ENCODE data around the gene ZEB2. TPM values are rescaled to one million over a fixed set of nuclear protein-coding genes. Genes with fewer than 3 reads are reported as not detected.

ZEB2 gene
- 0.07 and 0.49 TPM in 2 replicates for total RNA-seq
- long read RNA-seq, partial matches to known transcripts: 1 of 1 reads
- long read RNA-seq, other reads (novel, unspliced or antisense): 0 of 1 reads

- Mint-ChIP-seq H3K27me3 (peaks cover 41% of the 10 kb centered on the region), H3K4me3 (ENCODE audit: low read depth) (no peak within 1 kb of the TSS), H3K9me3 (ENCODE audit: low read depth) (no peaks in the 10 kb centered on the region), H3K36me3 (ENCODE audit: insufficient read depth) (no peaks in the 10 kb centered on the region), H3K4me1 (ENCODE audit: low read depth) (peaks cover 14% of the 10 kb centered on the region), H3K27ac (no peak within 1 kb of the TSS)
- TF ChIP-seq, protein P1, sequence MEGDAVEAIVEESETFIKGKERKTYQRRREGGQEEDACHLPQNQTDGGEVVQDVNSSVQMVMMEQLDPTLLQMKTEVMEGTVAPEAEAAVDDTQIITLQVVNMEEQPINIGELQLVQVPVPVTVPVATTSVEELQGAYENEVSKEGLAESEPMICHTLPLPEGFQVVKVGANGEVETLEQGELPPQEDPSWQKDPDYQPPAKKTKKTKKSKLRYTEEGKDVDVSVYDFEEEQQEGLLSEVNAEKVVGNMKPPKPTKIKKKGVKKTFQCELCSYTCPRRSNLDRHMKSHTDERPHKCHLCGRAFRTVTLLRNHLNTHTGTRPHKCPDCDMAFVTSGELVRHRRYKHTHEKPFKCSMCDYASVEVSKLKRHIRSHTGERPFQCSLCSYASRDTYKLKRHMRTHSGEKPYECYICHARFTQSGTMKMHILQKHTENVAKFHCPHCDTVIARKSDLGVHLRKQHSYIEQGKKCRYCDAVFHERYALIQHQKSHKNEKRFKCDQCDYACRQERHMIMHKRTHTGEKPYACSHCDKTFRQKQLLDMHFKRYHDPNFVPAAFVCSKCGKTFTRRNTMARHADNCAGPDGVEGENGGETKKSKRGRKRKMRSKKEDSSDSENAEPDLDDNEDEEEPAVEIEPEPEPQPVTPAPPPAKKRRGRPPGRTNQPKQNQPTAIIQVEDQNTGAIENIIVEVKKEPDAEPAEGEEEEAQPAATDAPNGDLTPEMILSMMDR (IDR thresholded peaks at IDR 0.05; ENCODE audit: unreplicated experiment): no peak
- no peak for DNase-seq (ENCODE audit: low spot score, unreplicated experiment)
Observed at GRCh38 chr2:144519934-144520731, at the start of gene ZEB2. TSS of gene ZEB2 (minus strand) at chr2:144520119. CDS start at chr2:144517350, 2,769 bp downstream.

DNA sequence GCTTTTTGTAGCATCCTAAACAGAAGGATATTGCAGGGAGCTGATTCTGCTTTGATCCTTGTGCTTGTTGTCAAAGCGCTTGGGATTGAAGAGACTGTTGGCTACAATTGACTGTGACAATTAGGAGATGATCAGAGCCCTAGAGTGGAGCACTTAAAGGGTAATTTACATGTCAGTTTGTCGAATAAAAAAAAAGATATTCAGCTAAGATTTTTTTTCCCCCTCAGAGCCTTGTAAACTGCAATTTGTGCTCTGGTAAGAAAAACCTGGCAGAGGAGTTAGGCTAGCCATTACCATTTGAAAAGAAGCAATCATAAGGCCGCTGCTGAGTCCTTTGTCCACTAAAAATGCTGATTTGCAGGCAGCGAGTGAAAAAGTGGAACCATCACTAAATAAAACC is 47.8 kb upstream of the ZEB2 start:
- Mint-ChIP-seq H3K27me3 (no peaks in the 10 kb centered on the region), H3K27ac (no peak overlapping the region), H3K4me3 (ENCODE audit: low read depth) (no peak overlapping the region), H3K9me3 (ENCODE audit: low read depth) (no peaks in the 10 kb centered on the region), H3K4me1 (ENCODE audit: low read depth) (no peaks in the 10 kb centered on the region), H3K36me3 (ENCODE audit: insufficient read depth) (no peaks in the 10 kb centered on the region)
- TF ChIP-seq, protein P1 (IDR thresholded peaks at IDR 0.05; ENCODE audit: unreplicated experiment): no peak
- no peak for DNase-seq (ENCODE audit: low spot score, unreplicated experiment)

- Mint-ChIP-seq H3K36me3 (ENCODE audit: insufficient read depth) (no peaks in the 10 kb centered on the region), H3K27ac (no peak overlapping the region), H3K4me1 (ENCODE audit: low read depth) (no peaks in the 10 kb centered on the region), H3K4me3 (ENCODE audit: low read depth) (no peak overlapping the region), H3K9me3 (ENCODE audit: low read depth) (no peaks in the 10 kb centered on the region), H3K27me3 (no peaks in the 10 kb centered on the region)
- DNase-seq (ENCODE audit: low spot score, unreplicated experiment): no peak
- TF ChIP-seq, protein P1 (IDR thresholded peaks at IDR 0.05; ENCODE audit: unreplicated experiment): no peak
Observed at GRCh38 chr2:144566448-144566847, 46.5 kb upstream of the ZEB2 start.

DNA sequence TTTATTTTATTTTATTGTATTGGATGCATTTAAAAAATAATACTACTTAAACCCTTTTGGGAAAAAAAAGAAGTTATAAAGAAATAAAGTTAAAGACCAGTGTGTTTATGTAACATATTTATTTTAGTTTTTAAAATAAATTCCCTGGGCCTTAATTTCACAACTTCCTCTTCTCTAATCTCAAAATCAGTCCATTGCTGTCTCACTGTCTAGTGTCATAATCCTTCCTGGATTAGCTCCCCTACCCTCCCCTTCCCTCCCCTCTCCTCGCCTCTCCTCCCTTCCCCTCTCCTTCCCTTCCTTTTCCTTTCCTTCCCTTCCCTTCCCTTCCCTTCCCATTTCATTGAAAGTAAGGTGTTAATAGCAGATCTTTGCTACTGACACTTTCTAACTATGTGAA is 40.3 kb upstream of the ZEB2 start:
- Mint-ChIP-seq H3K36me3 (ENCODE audit: insufficient read depth) (no peaks in the 10 kb centered on the region), H3K27ac (no peak overlapping the region), H3K27me3 (peaks cover 3% of the 10 kb centered on the region), H3K9me3 (ENCODE audit: low read depth) (no peaks in the 10 kb centered on the region), H3K4me3 (ENCODE audit: low read depth) (no peak overlapping the region), H3K4me1 (ENCODE audit: low read depth) (no peaks in the 10 kb centered on the region)
- TF ChIP-seq, protein P1 (IDR thresholded peaks at IDR 0.05; ENCODE audit: unreplicated experiment): no peak
- DNase-seq (ENCODE audit: low spot score, unreplicated experiment): no peak

- no peak overlapping the region for H3K4me3 Mint-ChIP-seq (ENCODE audit: low read depth)
- H3K9me3 Mint-ChIP-seq (ENCODE audit: low read depth): no peaks in the 10 kb centered on the region
- no peak overlapping the region for H3K27ac Mint-ChIP-seq
Observed at GRCh38 chr2:144559681-144560080, 39.8 kb upstream of the ZEB2 start.

More at GRCh38 chr2:144559681-144560080, 39.8 kb upstream of the ZEB2 start:
- Mint-ChIP-seq H3K27me3 (peaks cover 3% of the 10 kb centered on the region), H3K4me1 (ENCODE audit: low read depth) (no peaks in the 10 kb centered on the region), H3K36me3 (ENCODE audit: insufficient read depth) (no peaks in the 10 kb centered on the region)
- TF ChIP-seq, protein P1 (IDR thresholded peaks at IDR 0.05; ENCODE audit: unreplicated experiment): no peak
- no peak for DNase-seq (ENCODE audit: low spot score, unreplicated experiment)
